Activated naive CD8-positive, alpha-beta T cell treated with anti-CD3 and anti-CD28 coated beads, Interleukin-2, amount 50 U/mL, for 24 hours (primary cell): ENCODE data around the gene GP5.
A peak's percentile ranks its signal among the peaks of the same experiment; 100 is the strongest.

Source experiments
- ATAC-seq: fragments of 150-1000 bp; cut with Tn5 transposase; one replicate; pipeline ENCODE4 v1.10.0; 2021
- DNase-seq: peaks from one replicate; pipeline ENCODE4 v3.0.0; 2021
- H3K27ac Mint-ChIP-seq: one replicate; pipeline ENCODE4 v1.8.0; 2021; ENCODE audit warnings: mild to moderate bottlenecking, mixed read lengths
- H3K27me3 Mint-ChIP-seq: one replicate; pipeline ENCODE4 v1.8.0; 2021; ENCODE audit warnings: mixed read lengths
- H3K36me3 Mint-ChIP-seq: one replicate; pipeline ENCODE4 v1.8.0; 2021; ENCODE audit warnings: low read depth, mixed read lengths
- H3K4me1 Mint-ChIP-seq: one replicate; pipeline ENCODE4 v1.8.0; 2021; ENCODE audit warnings: mixed read lengths
- H3K4me3 Mint-ChIP-seq: one replicate; pipeline ENCODE4 v1.8.0; 2021; ENCODE audit warnings: mild to moderate bottlenecking, moderate library complexity, mixed read lengths
- H3K9me3 Mint-ChIP-seq: one replicate; pipeline ENCODE4 v1.8.0; 2021; ENCODE audit warnings: mixed read lengths

The GP5 gene

GRCh38 chr3:194407423-194407822, 8.4 kb upstream of the GP5 start:
- Mint-ChIP-seq H3K9me3 (no peaks in the 10 kb centered on the region), H3K4me1 (peaks cover 6% of the 10 kb centered on the region), H3K36me3 (peaks cover 42% of the 10 kb centered on the region), H3K27ac (peak overlapping the region; percentile 52), H3K27me3 (no peaks in the 10 kb centered on the region), H3K4me3 (no peak overlapping the region)
- DNase-seq (no peak), ATAC-seq (peak; percentile 54)

GRCh38 chr3:194405766-194406165, 6.7 kb upstream of the GP5 start:
- DNase-seq (no peak), ATAC-seq (no peak)
- H3K27ac Mint-ChIP-seq = no peak overlapping the region
- peaks cover 36% of the 10 kb centered on the region for H3K36me3 Mint-ChIP-seq
- H3K27me3 Mint-ChIP-seq = no peaks in the 10 kb centered on the region
- peaks cover 6% of the 10 kb centered on the region for H3K4me1 Mint-ChIP-seq
- no peaks in the 10 kb centered on the region for H3K9me3 Mint-ChIP-seq
- no peak overlapping the region for H3K4me3 Mint-ChIP-seq

GRCh38 chr3:194404365-194405140, 5.5 kb upstream of the GP5 start:
- Mint-ChIP-seq H3K27ac (no peak overlapping the region), H3K9me3 (no peaks in the 10 kb centered on the region), H3K4me3 (no peak overlapping the region), H3K36me3 (peaks cover 30% of the 10 kb centered on the region), H3K4me1 (peaks cover 13% of the 10 kb centered on the region), H3K27me3 (peaks cover under 1% of the 10 kb centered on the region)
- ATAC-seq = no peak
- peak; percentile 40 for DNase-seq

GRCh38 chr3:194401868-194402329, 2.8 kb upstream of the GP5 start:
- Mint-ChIP-seq H3K4me1 (peaks cover 35% of the 10 kb centered on the region), H3K27ac (no peak overlapping the region), H3K36me3 (peaks cover 22% of the 10 kb centered on the region), H3K27me3 (peaks cover 12% of the 10 kb centered on the region), H3K4me3 (no peak overlapping the region), H3K9me3 (no peaks in the 10 kb centered on the region)
- ATAC-seq (no peak), DNase-seq (no peak)

- ATAC-seq (no peak), DNase-seq (no peak)
- peaks cover 22% of the 10 kb centered on the region for H3K36me3 Mint-ChIP-seq
- H3K9me3 Mint-ChIP-seq = no peaks in the 10 kb centered on the region
- peaks cover 12% of the 10 kb centered on the region for H3K27me3 Mint-ChIP-seq
- no peak overlapping the region for H3K27ac Mint-ChIP-seq
- H3K4me3 Mint-ChIP-seq = no peak overlapping the region
- peaks cover 38% of the 10 kb centered on the region for H3K4me1 Mint-ChIP-seq
These were observed 2.3 kb upstream of the GP5 start for GRCh38 chr3:194401346-194401745.

GRCh38 chr3:194399874-194400411, 877 bp upstream of the GP5 start:
- peaks cover 11% of the 10 kb centered on the region for H3K36me3 Mint-ChIP-seq
- no peak for DNase-seq
- no peak for ATAC-seq
- H3K27me3 Mint-ChIP-seq = peaks cover 16% of the 10 kb centered on the region
- no peak overlapping the region for H3K27ac Mint-ChIP-seq
- H3K4me1 Mint-ChIP-seq = peaks cover 52% of the 10 kb centered on the region
- H3K4me3 Mint-ChIP-seq = no peak overlapping the region
- no peaks in the 10 kb centered on the region for H3K9me3 Mint-ChIP-seq

GRCh38 chr3:194397757-194398312, 1.2 kb downstream of the GP5 start:
- Mint-ChIP-seq H3K4me1 (peaks cover 56% of the 10 kb centered on the region), H3K27me3 (peaks cover 16% of the 10 kb centered on the region), H3K36me3 (no peaks in the 10 kb centered on the region), H3K27ac (no peak overlapping the region), H3K4me3 (peak overlapping the region; percentile 73), H3K9me3 (no peaks in the 10 kb centered on the region)
- peak; percentile 29 for ATAC-seq
- DNase-seq = peak; percentile 43

- H3K4me3 Mint-ChIP-seq = peak overlapping the region; percentile 73
- DNase-seq = peak; percentile 38
- H3K36me3 Mint-ChIP-seq = no peaks in the 10 kb centered on the region
- H3K9me3 Mint-ChIP-seq = no peaks in the 10 kb centered on the region
- peaks cover 56% of the 10 kb centered on the region for H3K4me1 Mint-ChIP-seq
- H3K27ac Mint-ChIP-seq = no peak overlapping the region
- peaks cover 16% of the 10 kb centered on the region for H3K27me3 Mint-ChIP-seq
- peak; percentile 37 for ATAC-seq
These were observed 2.0 kb downstream of the GP5 start for GRCh38 chr3:194396859-194397756.

GRCh38 chr3:194396539-194396858, 2.6 kb downstream of the GP5 start:
- peaks cover 56% of the 10 kb centered on the region for H3K4me1 Mint-ChIP-seq
- no peak for DNase-seq
- H3K9me3 Mint-ChIP-seq = peaks cover under 1% of the 10 kb centered on the region
- no peak for ATAC-seq
- H3K27ac Mint-ChIP-seq = peak overlapping the region; percentile 42
- H3K4me3 Mint-ChIP-seq = peak overlapping the region; percentile 66
- peaks cover 16% of the 10 kb centered on the region for H3K27me3 Mint-ChIP-seq
- no peaks in the 10 kb centered on the region for H3K36me3 Mint-ChIP-seq

- H3K36me3 Mint-ChIP-seq = peaks cover under 1% of the 10 kb centered on the region
- DNase-seq = peak; percentile 59
- peaks cover 16% of the 10 kb centered on the region for H3K27me3 Mint-ChIP-seq
- peak overlapping the region; percentile 42 for H3K27ac Mint-ChIP-seq
- peaks cover 56% of the 10 kb centered on the region for H3K4me1 Mint-ChIP-seq
- peak; percentile 65 for ATAC-seq
- peak overlapping the region; percentile 66 for H3K4me3 Mint-ChIP-seq
- peaks cover 6% of the 10 kb centered on the region for H3K9me3 Mint-ChIP-seq
These were observed 3.1 kb downstream of the GP5 start for GRCh38 chr3:194395778-194396538.

- DNase-seq = no peak
- peaks cover 13% of the 10 kb centered on the region for H3K9me3 Mint-ChIP-seq
- peaks cover 16% of the 10 kb centered on the region for H3K27me3 Mint-ChIP-seq
- peak overlapping the region; percentile 15 for H3K27ac Mint-ChIP-seq
- peaks cover 6% of the 10 kb centered on the region for H3K36me3 Mint-ChIP-seq
- H3K4me3 Mint-ChIP-seq = no peak overlapping the region
- ATAC-seq = no peak
- peaks cover 56% of the 10 kb centered on the region for H3K4me1 Mint-ChIP-seq
These were observed 3.9 kb downstream of the GP5 start for GRCh38 chr3:194395212-194395611.

GRCh38 chr3:194392576-194392975, 6.5 kb downstream of the GP5 start:
- no peak for DNase-seq
- Mint-ChIP-seq H3K27me3 (peaks cover 4% of the 10 kb centered on the region), H3K4me1 (peaks cover 29% of the 10 kb centered on the region), H3K4me3 (no peak overlapping the region), H3K27ac (no peak overlapping the region), H3K36me3 (peaks cover 6% of the 10 kb centered on the region), H3K9me3 (peaks cover 19% of the 10 kb centered on the region)
- no peak for ATAC-seq

- ATAC-seq = no peak
- peaks cover under 1% of the 10 kb centered on the region for H3K27me3 Mint-ChIP-seq
- peaks cover 6% of the 10 kb centered on the region for H3K36me3 Mint-ChIP-seq
- no peak for DNase-seq
- no peak overlapping the region for H3K27ac Mint-ChIP-seq
- H3K9me3 Mint-ChIP-seq = peaks cover 19% of the 10 kb centered on the region
- H3K4me3 Mint-ChIP-seq = no peak overlapping the region
- peaks cover 15% of the 10 kb centered on the region for H3K4me1 Mint-ChIP-seq
These were observed 8.2 kb downstream of the GP5 start for GRCh38 chr3:194390835-194391234.

- ATAC-seq (no peak), DNase-seq (no peak)
- peaks cover 19% of the 10 kb centered on the region for H3K9me3 Mint-ChIP-seq
- H3K4me3 Mint-ChIP-seq = no peak overlapping the region
- no peak overlapping the region for H3K27ac Mint-ChIP-seq
- no peaks in the 10 kb centered on the region for H3K27me3 Mint-ChIP-seq
- H3K36me3 Mint-ChIP-seq = peaks cover 6% of the 10 kb centered on the region
- no peaks in the 10 kb centered on the region for H3K4me1 Mint-ChIP-seq
These were observed 9.8 kb downstream of the GP5 start for GRCh38 chr3:194389269-194389668.
